ENCODE measurements around the gene ZP2. TPM values are rescaled to one million over a fixed set of nuclear protein-coding genes. Genes with fewer than 3 reads are reported as not detected.

The ZP2 gene
- total RNA-seq, 4 donors from 2014 or later: not detected

- Histone ChIP-seq H3K4me3 (no peak overlapping the region), H3K36me3 (no peaks in the 10 kb centered on the region), H3K27me3 (peaks cover 0 to 2% (median 0%) of the 10 kb centered on the region in 3 donors), H3K9me3 (no peaks in the 10 kb centered on the region), H3K27ac (no peak overlapping the region), H3K4me1 (no peaks in the 10 kb centered on the region)
- TF ChIP-seq, protein P1, sequence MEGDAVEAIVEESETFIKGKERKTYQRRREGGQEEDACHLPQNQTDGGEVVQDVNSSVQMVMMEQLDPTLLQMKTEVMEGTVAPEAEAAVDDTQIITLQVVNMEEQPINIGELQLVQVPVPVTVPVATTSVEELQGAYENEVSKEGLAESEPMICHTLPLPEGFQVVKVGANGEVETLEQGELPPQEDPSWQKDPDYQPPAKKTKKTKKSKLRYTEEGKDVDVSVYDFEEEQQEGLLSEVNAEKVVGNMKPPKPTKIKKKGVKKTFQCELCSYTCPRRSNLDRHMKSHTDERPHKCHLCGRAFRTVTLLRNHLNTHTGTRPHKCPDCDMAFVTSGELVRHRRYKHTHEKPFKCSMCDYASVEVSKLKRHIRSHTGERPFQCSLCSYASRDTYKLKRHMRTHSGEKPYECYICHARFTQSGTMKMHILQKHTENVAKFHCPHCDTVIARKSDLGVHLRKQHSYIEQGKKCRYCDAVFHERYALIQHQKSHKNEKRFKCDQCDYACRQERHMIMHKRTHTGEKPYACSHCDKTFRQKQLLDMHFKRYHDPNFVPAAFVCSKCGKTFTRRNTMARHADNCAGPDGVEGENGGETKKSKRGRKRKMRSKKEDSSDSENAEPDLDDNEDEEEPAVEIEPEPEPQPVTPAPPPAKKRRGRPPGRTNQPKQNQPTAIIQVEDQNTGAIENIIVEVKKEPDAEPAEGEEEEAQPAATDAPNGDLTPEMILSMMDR (IDR thresholded peaks at IDR 0.05 in 4 of 5, conservative IDR thresholded peaks at IDR 0.05 in 1 of 5): no peak
- TF ChIP-seq POLR2A (IDR thresholded peaks at IDR 0.05): no peak
- in situ Hi-C loops (cut with MboI; ENCODE audit: low sequenced_read_pairs in 4 of 4) (loop anchor here in 2 of 4 donors (25.0 kb wide), 2 partner anchors 97 to 1147 kb away; partner anchors contain the start of gene CRYM (in 1 of the 2)), intact Hi-C loops (cut with DNase I; ENCODE audit: low total_unique reads) (no loop called here)
- DNase-seq (no peak), ATAC-seq (no peak)
Measured at GRCh38 chr16:21190013-21190412, 21.4 kb downstream of the ZP2 start.

GRCh38 chr16:21189311-21189710, 22.1 kb downstream of the ZP2 start:
- Histone ChIP-seq H3K27me3 (peaks cover 0 to 2% (median 0%) of the 10 kb centered on the region in 3 donors), H3K4me3 (no peak overlapping the region), H3K36me3 (no peaks in the 10 kb centered on the region), H3K4me1 (no peaks in the 10 kb centered on the region), H3K9me3 (no peaks in the 10 kb centered on the region), H3K27ac (no peak overlapping the region)
- TF ChIP-seq POLR2A (IDR thresholded peaks at IDR 0.05): no peak
- TF ChIP-seq, protein P1 (IDR thresholded peaks at IDR 0.05 in 4 of 5, conservative IDR thresholded peaks at IDR 0.05 in 1 of 5): no peak
- in situ Hi-C loops (cut with MboI; ENCODE audit: low sequenced_read_pairs in 4 of 4): loop anchor here in 2 of 4 donors (5.0 to 25.0 kb wide), 3 partner anchors 98 to 1148 kb away; partner anchors contain the start of gene CRYM (in 1 of the 2)
- DNase-seq: no peak
- intact Hi-C loops (cut with DNase I; ENCODE audit: low total_unique reads): loop anchor here (5.0 kb wide), 1 partner anchor 1133 kb away; no protein-coding TSS in a partner anchor
- ATAC-seq: no peak

- ATAC-seq (no peak), DNase-seq (no peak)
- intact Hi-C loops (cut with DNase I; ENCODE audit: low total_unique reads) (loop anchor here (5.0 kb wide), 1 partner anchor 1136 kb away; no protein-coding TSS in a partner anchor), in situ Hi-C loops (cut with MboI; ENCODE audit: low sequenced_read_pairs in 4 of 4) (loop anchor here in 2 of 4 donors (5.0 to 25.0 kb wide), 3 partner anchors 101 to 1151 kb away; partner anchors contain the start of gene CRYM (in 1 of the 2))
- Histone ChIP-seq H3K36me3 (peaks cover 0 to 12% of the 10 kb centered on the region in 2 donors), H3K9me3 (no peaks in the 10 kb centered on the region), H3K27me3 (peaks cover 0 to 2% (median 0%) of the 10 kb centered on the region in 3 donors), H3K27ac (no peak overlapping the region), H3K4me3 (no peak overlapping the region), H3K4me1 (no peaks in the 10 kb centered on the region)
- TF ChIP-seq, protein P1 (IDR thresholded peaks at IDR 0.05 in 4 of 5, conservative IDR thresholded peaks at IDR 0.05 in 1 of 5): no peak
- TF ChIP-seq POLR2A (IDR thresholded peaks at IDR 0.05): no peak
Measured at GRCh38 chr16:21186326-21186691, 25.1 kb downstream of the ZP2 start.

GRCh38 chr16:21185659-21186325, 25.6 kb downstream of the ZP2 start:
- Histone ChIP-seq H3K27ac (no peak overlapping the region), H3K27me3 (peaks cover 0 to 2% (median 0%) of the 10 kb centered on the region in 3 donors), H3K4me1 (no peaks in the 10 kb centered on the region), H3K36me3 (peaks cover 0 to 17% of the 10 kb centered on the region in 2 donors), H3K4me3 (no peak overlapping the region), H3K9me3 (no peaks in the 10 kb centered on the region)
- intact Hi-C loops (cut with DNase I; ENCODE audit: low total_unique reads) (loop anchor here (5.0 kb wide), 1 partner anchor 1137 kb away; no protein-coding TSS in a partner anchor), in situ Hi-C loops (cut with MboI; ENCODE audit: low sequenced_read_pairs in 4 of 4) (loop anchor here in 2 of 4 donors (5.0 to 25.0 kb wide), 3 partner anchors 102 to 1152 kb away; partner anchors contain the start of gene CRYM (in 1 of the 2))
- DNase-seq: no peak
- TF ChIP-seq, protein P1 (IDR thresholded peaks at IDR 0.05 in 4 of 5, conservative IDR thresholded peaks at IDR 0.05 in 1 of 5): no peak
- no peak for TF ChIP-seq POLR2A (IDR thresholded peaks at IDR 0.05)
- ATAC-seq: no peak

Measured in gastrocnemius medialis (tissue), 4 donors.